CD14-positive monocyte (primary cell): ENCODE data around the gene THSD4. TPM values are rescaled to one million over a fixed set of nuclear protein-coding genes. Genes with fewer than 3 reads are reported as not detected.

ENCODE experiments used
- DNase-seq, 3 donors: peaks; one replicate each; pipeline ENCODE4 v3.0.0-alpha.2; 2011 to 2022
- H2AFZ ChIP-seq: 2 replicates; pipeline ENCODE4 v1.6.0; 2012; ENCODE audit warnings: mild to moderate bottlenecking, low read depth, low read length, inconsistent platforms; ENCODE audit not compliant: insufficient read depth, poor library complexity, severe bottlenecking
- H3K27ac ChIP-seq, 2 donors: 1 replicate in 1 of 2; 2 replicates in 1 of 2; pipeline ENCODE4 v1.5.1; 2012 to 2013; ENCODE audit warnings: low read length in 2 of 2, control low read depth in 1 of 2, inconsistent platforms in 1 of 2, low read depth in 1 of 2, mild to moderate bottlenecking in 1 of 2
- H3K27me3 ChIP-seq, 2 donors: one replicate each; pipeline versions ENCODE4 v1.6.0 to v1.6.1; 2011 to 2013; ENCODE audit warnings: low read length in 2 of 2; ENCODE audit not compliant: control insufficient read depth in 2 of 2, insufficient read depth in 2 of 2
- H3K36me3 ChIP-seq, 2 donors: replicated peaks in 1 of 2; 1 replicate in 1 of 2; 2 replicates in 1 of 2; pipeline versions ENCODE4 v1.5.1 to v1.6.1; 2012 to 2013; ENCODE audit warnings: low read length in 2 of 2, control low read depth in 1 of 2, inconsistent platforms in 1 of 2, mild to moderate bottlenecking in 1 of 2; ENCODE audit not compliant: insufficient read depth in 2 of 2, control insufficient read depth in 1 of 2
- H3K4me1 ChIP-seq, 2 donors: 1 replicate in 1 of 2; 2 replicates in 1 of 2; pipeline versions ENCODE4 v1.5.1 to v1.6.1; 2012 to 2013; ENCODE audit warnings: low read length in 2 of 2, control low read depth in 1 of 2, inconsistent platforms in 1 of 2, mild to moderate bottlenecking in 1 of 2, moderate library complexity in 1 of 2; ENCODE audit not compliant: insufficient read depth in 2 of 2, control insufficient read depth in 1 of 2
- H3K4me2 ChIP-seq: replicated peaks from 2 replicates; pipeline ENCODE3; 2012; ENCODE audit warnings: low read length, moderate library complexity, mild to moderate bottlenecking; ENCODE audit not compliant: poor library complexity, severe bottlenecking; ENCODE audit errors: extremely low read depth
- H3K4me3 ChIP-seq, 3 experiments: fragments of 200-600 bp in 1 of 3; sonication (generic) in 1 of 3; replicated peaks in 1 of 3; 1 replicate in 2 of 3; 2 replicates in 1 of 3; pipeline ENCODE4 v1.5.1; 2011 to 2013; ENCODE audit warnings: low read length in 3 of 3, mild to moderate bottlenecking in 3 of 3, control low read depth in 2 of 3, low read depth in 2 of 3, inconsistent platforms in 1 of 3, moderate library complexity in 1 of 3
- H3K79me2 ChIP-seq: 2 replicates; pipeline ENCODE4 v1.6.0; 2012; ENCODE audit warnings: mild to moderate bottlenecking, control low read depth, inconsistent platforms, low read length, moderate library complexity; ENCODE audit not compliant: insufficient read depth
- H3K9ac ChIP-seq: 2 replicates; pipeline ENCODE4 v1.6.0; 2017; ENCODE audit warnings: low read length, mild to moderate bottlenecking; ENCODE audit not compliant: insufficient read depth, poor library complexity, severe bottlenecking
- H3K9me3 ChIP-seq, 2 donors: replicated peaks in 1 of 2; 1 replicate in 1 of 2; 2 replicates in 1 of 2; pipeline versions ENCODE4 v1.5.1 to v1.6.1; 2012 to 2013; ENCODE audit warnings: low read length in 2 of 2, control low read depth in 1 of 2; ENCODE audit not compliant: control insufficient read depth in 1 of 2, insufficient read depth in 1 of 2
- H4K20me1 ChIP-seq: 2 replicates; pipeline ENCODE4 v1.6.0; 2012; ENCODE audit warnings: mild to moderate bottlenecking, low read length, control low read depth, moderate library complexity; ENCODE audit not compliant: insufficient read depth
- H3K27ac Mint-ChIP-seq, 7 donors: one replicate each; pipeline ENCODE4 v1.8.0; 2020; ENCODE audit warnings: mild to moderate bottlenecking in 7 of 7, mixed read lengths in 7 of 7, moderate library complexity in 6 of 7, inconsistent platforms in 2 of 7
- H3K27me3 Mint-ChIP-seq, 3 donors: one replicate each; pipeline ENCODE4 v1.8.0; 2021 to 2022; ENCODE audit warnings: low read depth in 3 of 3, mild to moderate bottlenecking in 3 of 3, mixed read lengths in 3 of 3, moderate library complexity in 3 of 3, inconsistent platforms in 1 of 3
- H3K36me3 Mint-ChIP-seq, 2 donors: one replicate each; pipeline ENCODE4 v1.8.0; 2020; ENCODE audit warnings: mixed read lengths in 2 of 2, inconsistent platforms in 1 of 2, mild to moderate bottlenecking in 1 of 2
- H3K4me1 Mint-ChIP-seq: one replicate; pipeline ENCODE4 v1.8.0; 2020; ENCODE audit warnings: mild to moderate bottlenecking, mixed read lengths
- H3K4me3 Mint-ChIP-seq, 2 donors: one replicate each; pipeline ENCODE4 v1.8.0; 2020; ENCODE audit warnings: mild to moderate bottlenecking in 2 of 2, mixed read lengths in 2 of 2, moderate library complexity in 1 of 2
- H3K9me3 Mint-ChIP-seq, 7 donors: one replicate each; pipeline ENCODE4 v1.8.0; 2020 to 2022; ENCODE audit warnings: mixed read lengths in 7 of 7, mild to moderate bottlenecking in 6 of 7, moderate library complexity in 6 of 7, inconsistent platforms in 2 of 7
- WGBS: methylation state at CpG from one replicate; pipeline ENCODE4 v1.1.5; 2013; ENCODE audit warnings: missing lambda C conversion rate; ENCODE audit not compliant: insufficient coverage; 5-methylcytosine and 5-hydroxymethylcytosine counted together
- intact Hi-C, 2 donors: fragments of 100-400 bp; cut with micrococcal nuclease; formaldehyde crosslinking; loops; one replicate each; pipeline versions ENCODE4 v1.15.0 to v1.15.1; 2023
- polyA plus RNA-seq, 3 donors: library from polyadenylated mRNA; depleted of rRNA in 1 of 3; unstranded in 2 of 3; stranded (reverse) in 1 of 3; fragments of 300-500 nt in 2 of 3; fragments of >200 nt in 1 of 3; fragmentation: Illumina TruSeq in 2 of 3; gene quantifications; 1 replicate in 2 of 3; 2 replicates in 1 of 3; pipeline ENCODE4 v1.2.3, GENCODE V29; 2012 to 2021
- TF ChIP-seq, protein P1 (sequence below): fragments of 200-600 bp; IDR thresholded peaks from one replicate; pipeline ENCODE4 v1.8.0; 2022; ENCODE audit warnings: antibody characterized with exemption, mild to moderate bottlenecking

The THSD4 gene
- polyA plus RNA-seq, 3 donors = not detected

DNA sequence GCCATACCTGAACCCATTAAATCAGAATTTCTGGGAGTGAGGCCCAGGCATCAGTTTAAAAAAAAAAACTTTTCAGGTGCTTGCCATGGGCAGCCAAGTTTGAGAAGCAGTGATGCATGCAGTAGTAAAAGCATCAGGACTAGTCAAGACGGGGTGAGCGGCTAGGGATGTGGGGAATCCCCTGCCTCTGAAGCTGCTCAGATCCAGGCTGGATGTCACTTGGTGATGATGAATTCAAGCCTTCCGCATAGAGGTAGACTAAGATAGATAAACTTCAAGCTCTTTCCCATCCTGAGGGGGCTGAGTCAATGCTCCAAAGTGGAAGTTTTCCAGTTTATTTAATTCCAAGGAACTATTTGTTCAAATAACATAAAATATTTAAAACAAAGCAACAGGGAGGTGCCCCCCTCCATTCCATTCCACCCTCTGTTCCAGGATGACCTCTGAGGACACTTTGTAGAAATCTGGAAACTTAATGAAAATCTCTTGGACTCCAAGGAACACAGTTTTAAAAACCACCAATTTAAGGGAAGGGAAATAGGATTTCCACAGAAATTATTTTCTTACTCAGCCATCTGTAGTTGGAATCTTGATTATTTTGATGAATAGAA is 594.6 kb downstream of the THSD4 start:
- H3K27me3 ChIP-seq = peaks cover 0 to 2% of the 10 kb centered on the region in 2 donors
- intact Hi-C loops = no loop called here
- H3K79me2 ChIP-seq = no peaks in the 10 kb centered on the region
- no peaks in the 10 kb centered on the region for H3K36me3 Mint-ChIP-seq
- WGBS = 100% methylated on average over 2 of the region's 3 CpGs
- peaks cover 4 to 16% (median 11%) of the 10 kb centered on the region in 3 donors for H3K27me3 Mint-ChIP-seq
- no peak for DNase-seq
- no peak overlapping the region for H3K4me2 ChIP-seq
- no peak overlapping the region for H3K4me3 Mint-ChIP-seq
- H3K36me3 ChIP-seq = no peaks in the 10 kb centered on the region
- no peaks in the 10 kb centered on the region for H3K4me1 ChIP-seq
- H4K20me1 ChIP-seq = no peaks in the 10 kb centered on the region
- no peaks in the 10 kb centered on the region for H3K4me1 Mint-ChIP-seq
- H2AFZ ChIP-seq = no peak overlapping the region
- no peak overlapping the region for H3K9ac ChIP-seq
- H3K9me3 ChIP-seq = no peaks in the 10 kb centered on the region
- H3K9me3 Mint-ChIP-seq = peaks cover 0 to 2% (median 0%) of the 10 kb centered on the region in 7 donors
- H3K27ac ChIP-seq = no peak overlapping the region
- no peak overlapping the region for H3K4me3 ChIP-seq
- TF ChIP-seq, protein P1, sequence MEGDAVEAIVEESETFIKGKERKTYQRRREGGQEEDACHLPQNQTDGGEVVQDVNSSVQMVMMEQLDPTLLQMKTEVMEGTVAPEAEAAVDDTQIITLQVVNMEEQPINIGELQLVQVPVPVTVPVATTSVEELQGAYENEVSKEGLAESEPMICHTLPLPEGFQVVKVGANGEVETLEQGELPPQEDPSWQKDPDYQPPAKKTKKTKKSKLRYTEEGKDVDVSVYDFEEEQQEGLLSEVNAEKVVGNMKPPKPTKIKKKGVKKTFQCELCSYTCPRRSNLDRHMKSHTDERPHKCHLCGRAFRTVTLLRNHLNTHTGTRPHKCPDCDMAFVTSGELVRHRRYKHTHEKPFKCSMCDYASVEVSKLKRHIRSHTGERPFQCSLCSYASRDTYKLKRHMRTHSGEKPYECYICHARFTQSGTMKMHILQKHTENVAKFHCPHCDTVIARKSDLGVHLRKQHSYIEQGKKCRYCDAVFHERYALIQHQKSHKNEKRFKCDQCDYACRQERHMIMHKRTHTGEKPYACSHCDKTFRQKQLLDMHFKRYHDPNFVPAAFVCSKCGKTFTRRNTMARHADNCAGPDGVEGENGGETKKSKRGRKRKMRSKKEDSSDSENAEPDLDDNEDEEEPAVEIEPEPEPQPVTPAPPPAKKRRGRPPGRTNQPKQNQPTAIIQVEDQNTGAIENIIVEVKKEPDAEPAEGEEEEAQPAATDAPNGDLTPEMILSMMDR = no peak
- no peak overlapping the region for H3K27ac Mint-ChIP-seq

DNA sequence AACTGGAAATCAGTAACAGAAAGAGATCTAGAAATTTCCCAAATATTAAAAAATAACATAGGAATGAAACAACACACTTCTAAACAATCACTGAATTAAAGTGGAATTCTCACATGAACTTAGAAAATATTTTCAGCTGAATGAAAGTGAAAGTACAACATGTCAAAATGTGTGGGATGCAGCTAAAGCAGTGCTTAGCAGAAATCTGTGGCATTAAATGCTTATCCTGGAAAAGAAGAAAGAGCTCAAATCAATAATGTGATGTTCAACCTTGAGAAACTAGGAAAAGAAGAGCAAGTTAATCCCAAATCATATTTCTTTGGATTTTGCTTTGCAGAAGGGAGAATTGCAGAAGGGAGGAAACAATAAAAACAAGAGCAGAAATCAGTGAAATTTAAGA is 596.9 kb downstream of the THSD4 start:
- no peaks in the 10 kb centered on the region for H3K9me3 ChIP-seq
- no peaks in the 10 kb centered on the region for H3K79me2 ChIP-seq
- no peaks in the 10 kb centered on the region for H3K4me1 ChIP-seq
- peaks cover 0 to 2% of the 10 kb centered on the region in 2 donors for H3K27me3 ChIP-seq
- H3K9ac ChIP-seq = no peak overlapping the region
- no peak overlapping the region for H3K27ac Mint-ChIP-seq
- H3K4me2 ChIP-seq = no peak overlapping the region
- intact Hi-C loops = no loop called here
- no peaks in the 10 kb centered on the region for H3K4me1 Mint-ChIP-seq
- H3K4me3 Mint-ChIP-seq = no peak overlapping the region
- H3K27ac ChIP-seq = no peak overlapping the region
- no peaks in the 10 kb centered on the region for H3K36me3 ChIP-seq
- peaks cover 2 to 9% (median 5%) of the 10 kb centered on the region in 3 donors for H3K27me3 Mint-ChIP-seq
- H2AFZ ChIP-seq = no peak overlapping the region
- no peaks in the 10 kb centered on the region for H4K20me1 ChIP-seq
- H3K4me3 ChIP-seq = no peak overlapping the region
- H3K9me3 Mint-ChIP-seq = no peaks in the 10 kb centered on the region
- DNase-seq = no peak
- TF ChIP-seq, protein P1 = no peak
- H3K36me3 Mint-ChIP-seq = no peaks in the 10 kb centered on the region
